Mucosa of stomach (tissue), 1 donor: ENCODE results near the gene CRLF2.
A peak's percentile ranks its signal among the peaks of the same experiment; 100 is the strongest.
"Not testable (repeated sequence)": the region's sequence is repeated elsewhere in the genome, so short reads cannot be mapped to it uniquely, and the experiment has no call there.

Experiments used
- H3K27me3 ChIP-seq: one replicate; pipeline ENCODE4 v1.7.0; 2013; ENCODE audit warnings: mild to moderate bottlenecking, low read length; ENCODE audit not compliant: control insufficient read depth, insufficient read depth
- H3K36me3 ChIP-seq: one replicate; pipeline ENCODE4 v1.7.0; 2013; ENCODE audit warnings: low read length; ENCODE audit not compliant: control insufficient read depth, insufficient read depth
- H3K4me1 ChIP-seq: one replicate; pipeline ENCODE4 v1.7.0; 2013; ENCODE audit warnings: mild to moderate bottlenecking, low read length; ENCODE audit not compliant: control insufficient read depth, insufficient read depth
- H3K4me3 ChIP-seq: one replicate; pipeline ENCODE4 v1.7.0; 2013; ENCODE audit warnings: low read length
- H3K9ac ChIP-seq: one replicate; pipeline ENCODE4 v1.7.0; 2013; ENCODE audit warnings: mild to moderate bottlenecking, low read length, moderate library complexity
- H3K9me3 ChIP-seq: one replicate; pipeline ENCODE4 v1.7.0; 2013; ENCODE audit warnings: mild to moderate bottlenecking, low read length, moderate library complexity; ENCODE audit not compliant: control insufficient read depth
- donor health status: Pancreatic carcinoma.

Gene CRLF2

GRCh38 chrX:1205681-1206611 is 6.5 kb downstream of the CRLF2 start:
- no peaks in the 10 kb centered on the region for H3K27me3 ChIP-seq
- H3K36me3 ChIP-seq, result no peaks in the 10 kb centered on the region
- H3K9me3 ChIP-seq, result no peaks in the 10 kb centered on the region
- peak overlapping the region; percentile 1 for H3K4me3 ChIP-seq
- H3K9ac ChIP-seq, result no peak overlapping the region
- no peaks in the 10 kb centered on the region for H3K4me1 ChIP-seq

DNA sequence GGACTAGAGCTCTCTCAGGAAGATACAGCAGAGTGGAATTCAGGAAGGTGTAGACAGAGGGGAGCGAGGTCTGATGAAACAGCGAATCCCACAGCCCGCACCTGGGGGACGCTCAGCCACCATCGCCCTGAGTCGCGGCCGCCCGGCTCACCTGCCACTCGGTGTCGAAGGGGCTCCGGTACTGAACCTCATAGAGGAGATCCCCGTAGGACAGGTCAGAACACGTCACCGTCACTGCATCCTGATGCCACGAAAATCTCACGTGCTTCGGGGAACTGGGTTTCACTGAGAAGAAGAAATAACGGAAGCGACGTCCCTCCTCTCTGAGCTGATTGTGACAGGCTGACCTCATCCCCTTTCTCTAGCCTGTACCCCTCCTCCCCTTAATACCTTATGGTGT is 10.2 kb downstream of the CRLF2 start:
- H3K36me3 ChIP-seq, result no peaks in the 10 kb centered on the region
- H3K9me3 ChIP-seq, result no peaks in the 10 kb centered on the region
- H3K9ac ChIP-seq, result no peak overlapping the region
- H3K27me3 ChIP-seq, result no peaks in the 10 kb centered on the region
- H3K4me3 ChIP-seq, result no peak overlapping the region
- no peaks in the 10 kb centered on the region for H3K4me1 ChIP-seq

- no peaks in the 10 kb centered on the region for H3K4me1 ChIP-seq
Measured at GRCh38 chrX:1196436-1196835, 16.0 kb downstream of the CRLF2 start.

GRCh38 chrX:1192196-1192595 is 20.3 kb downstream of the CRLF2 start:
- H3K4me3 ChIP-seq, H3K36me3 ChIP-seq, H3K27me3 ChIP-seq, H3K9me3 ChIP-seq, H3K9ac ChIP-seq, H3K4me1 ChIP-seq: not testable (repeated sequence)

More at GRCh38 chrX:1196436-1196835, 16.0 kb downstream of the CRLF2 start:
- no peaks in the 10 kb centered on the region for H3K27me3 ChIP-seq
- no peaks in the 10 kb centered on the region for H3K36me3 ChIP-seq
- H3K4me3 ChIP-seq, result no peak overlapping the region
- H3K9me3 ChIP-seq, result no peaks in the 10 kb centered on the region
- no peak overlapping the region for H3K9ac ChIP-seq

- H3K27me3 ChIP-seq, result no peaks in the 10 kb centered on the region
- no peaks in the 10 kb centered on the region for H3K9me3 ChIP-seq
- no peaks in the 10 kb centered on the region for H3K4me1 ChIP-seq
- no peaks in the 10 kb centered on the region for H3K36me3 ChIP-seq
- no peak overlapping the region for H3K9ac ChIP-seq
- H3K4me3 ChIP-seq, result no peak overlapping the region
Measured at GRCh38 chrX:1190596-1191145, 21.8 kb downstream of the CRLF2 start.

DNA sequence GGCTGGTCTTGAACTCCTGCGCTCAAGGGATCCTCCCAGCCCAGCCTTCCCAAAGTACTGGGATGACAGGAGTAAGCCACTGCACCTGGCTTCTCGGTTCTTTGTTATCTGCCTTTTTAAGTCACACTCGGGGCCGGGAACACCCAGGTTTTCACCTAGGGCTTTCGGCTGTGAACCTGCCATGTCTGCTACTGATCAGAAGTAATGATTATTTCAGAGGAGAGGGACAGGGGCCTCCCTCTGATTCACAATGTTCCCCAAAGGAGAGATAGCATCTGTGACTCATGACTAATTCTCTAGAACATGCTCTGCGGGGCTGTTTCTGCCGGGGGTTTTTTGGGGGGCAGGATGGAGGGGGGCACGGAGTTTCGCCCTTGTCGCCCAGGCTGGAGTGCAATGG is 26.9 kb downstream of the CRLF2 start:
- Histone ChIP-seq H3K4me1 (no peaks in the 10 kb centered on the region), H3K9ac (no peak overlapping the region), H3K36me3 (no peaks in the 10 kb centered on the region), H3K9me3 (no peaks in the 10 kb centered on the region), H3K27me3 (no peaks in the 10 kb centered on the region), H3K4me3 (no peak overlapping the region)

DNA sequence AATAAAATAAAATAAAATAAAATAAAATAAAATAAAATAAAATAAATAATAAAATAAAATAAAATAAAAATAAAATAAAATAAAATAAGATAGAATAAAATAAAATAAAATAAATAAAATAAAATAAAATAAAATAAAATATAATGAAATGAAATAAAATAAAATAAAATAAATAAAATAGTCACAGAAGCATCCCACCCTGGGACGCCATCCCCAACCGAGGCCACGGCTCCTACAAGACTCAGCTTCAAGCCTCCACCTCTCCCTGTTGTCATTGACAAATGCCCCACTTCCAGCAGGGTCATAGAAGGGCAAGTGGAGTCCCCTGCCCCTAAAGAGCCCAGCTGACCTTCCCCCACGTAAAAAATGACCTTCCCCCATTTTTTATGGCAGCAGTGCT is 30.2 kb downstream of the CRLF2 start:
- H3K27me3 ChIP-seq, result no peaks in the 10 kb centered on the region
- H3K4me3 ChIP-seq, result no peak overlapping the region
- no peak overlapping the region for H3K9ac ChIP-seq
- no peaks in the 10 kb centered on the region for H3K4me1 ChIP-seq
- no peaks in the 10 kb centered on the region for H3K9me3 ChIP-seq
- H3K36me3 ChIP-seq, result no peaks in the 10 kb centered on the region

DNA sequence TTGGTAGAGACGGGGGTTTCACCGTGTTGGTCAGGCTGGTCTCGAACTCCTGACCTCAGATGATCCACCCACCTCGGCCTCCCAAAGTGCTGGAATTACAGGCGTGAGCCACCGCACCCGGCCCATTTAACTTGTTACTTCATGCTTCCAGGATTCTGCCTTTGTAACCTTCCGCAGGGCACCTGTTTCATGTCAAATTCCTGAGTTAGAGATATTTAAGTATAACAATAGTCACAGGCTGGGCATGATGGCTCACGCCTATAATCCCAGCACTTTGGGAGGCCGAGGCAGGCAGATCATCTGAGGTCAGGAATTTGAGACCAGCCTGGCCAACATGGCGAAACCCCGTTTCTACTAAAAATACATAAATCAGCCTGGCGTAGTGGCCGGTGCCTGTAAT is 30.8 kb downstream of the CRLF2 start:
- H3K27me3 ChIP-seq, H3K4me3 ChIP-seq, H3K4me1 ChIP-seq, H3K36me3 ChIP-seq, H3K9ac ChIP-seq, H3K9me3 ChIP-seq: not testable (repeated sequence)

DNA sequence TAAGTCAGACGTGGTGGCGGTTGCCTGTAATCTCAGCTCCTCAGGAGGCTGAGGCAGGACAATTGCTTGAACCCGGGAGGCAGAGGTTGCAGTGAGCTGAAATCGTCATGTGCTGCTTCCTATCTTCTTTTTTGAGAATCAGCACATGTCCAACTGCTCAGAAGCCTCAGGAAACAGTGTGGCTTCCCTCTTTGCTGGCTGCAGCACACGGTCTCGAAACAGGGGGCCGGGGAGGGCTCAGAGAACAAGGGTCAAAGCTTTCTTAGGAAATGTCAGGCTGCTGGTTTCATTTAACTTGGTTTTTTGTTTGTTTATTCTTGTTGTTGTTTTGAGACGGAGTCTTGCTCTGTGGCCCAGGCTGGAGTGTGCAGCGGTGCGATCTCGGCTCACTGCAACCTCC is 31.3 kb downstream of the CRLF2 start:
- Histone ChIP-seq H3K36me3 (no peaks in the 10 kb centered on the region), H3K27me3 (no peaks in the 10 kb centered on the region), H3K4me1 (no peaks in the 10 kb centered on the region), H3K4me3 (no peak overlapping the region), H3K9ac (no peak overlapping the region), H3K9me3 (no peaks in the 10 kb centered on the region)

- H3K9ac ChIP-seq, result no peak overlapping the region
- H3K4me1 ChIP-seq, result no peaks in the 10 kb centered on the region
- H3K27me3 ChIP-seq, result no peaks in the 10 kb centered on the region
- no peaks in the 10 kb centered on the region for H3K9me3 ChIP-seq
- no peaks in the 10 kb centered on the region for H3K36me3 ChIP-seq
- no peak overlapping the region for H3K4me3 ChIP-seq
Measured at GRCh38 chrX:1178580-1179057, 33.8 kb downstream of the CRLF2 start.

DNA sequence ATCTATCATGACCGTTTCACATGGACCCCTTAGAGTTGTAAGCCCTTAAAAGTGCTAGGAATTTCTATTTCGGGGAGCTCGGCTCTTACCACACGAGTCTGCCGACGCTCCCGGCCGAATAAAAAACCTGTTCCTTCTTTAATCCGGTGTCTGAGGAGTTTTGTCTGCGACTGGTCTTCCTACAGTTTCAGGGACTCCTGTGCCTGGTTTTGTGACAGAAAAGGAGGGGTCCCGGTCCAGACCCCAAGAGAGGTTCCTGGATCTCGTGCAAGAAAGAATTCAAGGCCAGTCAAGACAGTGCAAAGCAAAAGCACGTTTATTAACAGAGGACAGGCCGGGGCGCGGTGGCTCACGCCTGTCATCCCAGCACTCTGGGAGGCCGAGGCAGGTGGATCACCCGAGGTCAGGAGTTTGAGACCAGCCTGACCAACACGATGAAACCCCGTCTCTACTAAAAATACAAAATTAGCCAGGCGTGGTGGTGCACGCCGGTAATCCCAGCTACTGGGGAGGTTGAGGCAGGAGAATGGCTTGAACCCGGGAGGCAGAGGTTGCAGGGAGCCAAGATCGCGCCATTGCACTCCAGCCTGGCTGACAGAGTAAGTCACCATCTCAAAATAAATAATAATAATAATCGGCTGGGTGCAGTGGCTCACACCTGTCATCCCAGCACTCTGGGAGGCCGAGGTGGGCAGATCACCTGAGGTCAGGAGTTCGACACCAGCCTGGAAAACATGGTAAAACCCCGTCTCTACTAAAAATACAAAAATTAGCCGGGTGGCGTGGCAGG is 35.7 kb downstream of the CRLF2 start:
- not testable (repeated sequence) for H3K9ac ChIP-seq, H3K36me3 ChIP-seq, H3K4me3 ChIP-seq, H3K9me3 ChIP-seq, H3K27me3 ChIP-seq, H3K4me1 ChIP-seq
